Peyer's patch (tissue), 4 donors: ENCODE measurements around the gene CGNL1. TPM values are rescaled to one million over a fixed set of nuclear protein-coding genes. Genes with fewer than 3 reads are reported as not detected.

Experiments used
- DNase-seq, 3 donors: peaks; one replicate each; pipeline ENCODE4 v3.0.0-alpha.2; 2017 to 2019
- H3K27ac ChIP-seq, 4 donors: fragments of 200-600 bp; sonication (generic); one replicate each; pipeline ENCODE4 v1.5.1; 2016 to 2019
- H3K27me3 ChIP-seq, 2 donors: fragments of 200-600 bp; sonication (generic); one replicate each; pipeline ENCODE4 v1.5.1; 2019
- H3K36me3 ChIP-seq, 3 donors: fragments of 200-600 bp; sonication (generic); one replicate each; pipeline ENCODE4 v1.5.1; 2016 to 2019
- H3K4me1 ChIP-seq, 4 donors: fragments of 200-600 bp; sonication (generic); one replicate each; pipeline ENCODE4 v1.5.1; 2016 to 2019
- H3K4me3 ChIP-seq, 4 donors: fragments of 200-600 bp; sonication (generic); 1 replicate in 3 of 4; 2 replicates in 1 of 4; pipeline ENCODE4 v1.5.1; 2016 to 2019; ENCODE audit warnings: mild to moderate bottlenecking in 1 of 4
- H3K9me3 ChIP-seq, 4 donors: fragments of 200-600 bp; sonication (generic); one replicate each; pipeline ENCODE4 v1.5.1; 2016 to 2019; ENCODE audit warnings: mild to moderate bottlenecking in 1 of 4
- POLR2A ChIP-seq, 2 donors: fragments of 450-650 bp; IDR thresholded peaks; one replicate each; pipeline ENCODE4 v1.5.1; 2017; ENCODE audit warnings: antibody characterized with exemption in 2 of 2, mild to moderate bottlenecking in 2 of 2, moderate library complexity in 2 of 2
- total RNA-seq, 4 donors: library from RNA; depleted of rRNA; stranded (reverse); fragments of >200 nt; gene quantifications; one replicate each; pipeline ENCODE4 v1.1.0, GENCODE V29; 2016
- TF ChIP-seq, protein P1 (sequence below), 6 experiments: fragments of 450-650 bp in 4 of 6; fragments of 200-600 bp in 2 of 6; sonication (generic) in 1 of 6; IDR thresholded peaks; one replicate each; pipeline ENCODE4 v1.5.1; 2017 to 2019; ENCODE audit warnings: antibody characterized with exemption in 6 of 6, mild to moderate bottlenecking in 3 of 6, moderate library complexity in 1 of 6

The CGNL1 gene
- total RNA-seq, 4 donors from 2014 or later: 1.2 to 9.9 (median 2.1) TPM

DNA sequence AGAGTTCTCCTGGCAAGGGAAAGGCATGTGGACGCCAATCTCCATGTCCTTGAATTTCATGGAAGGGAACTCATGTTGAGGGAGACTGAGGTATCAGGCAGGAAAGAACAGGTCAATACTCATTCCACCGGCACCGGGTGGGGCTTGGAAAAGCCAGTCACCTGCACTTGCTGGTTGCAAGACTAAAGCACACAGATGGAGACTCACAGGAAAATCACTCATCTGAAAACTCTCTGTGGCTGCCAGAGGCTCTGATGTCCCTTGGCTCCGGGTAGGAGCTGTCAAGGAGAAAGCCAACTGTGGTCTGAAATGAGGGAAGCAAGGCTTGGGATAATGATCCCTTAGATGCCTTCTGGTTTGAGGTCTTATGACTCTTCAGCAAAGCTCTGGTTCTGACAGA lies 8.7 kb upstream of the CGNL1 start:
- DNase-seq: no peak
- Histone ChIP-seq H3K9me3 (no peaks in the 10 kb centered on the region), H3K27ac (no peak overlapping the region), H3K4me3 (no peak overlapping the region), H3K36me3 (no peaks in the 10 kb centered on the region), H3K4me1 (no peaks in the 10 kb centered on the region), H3K27me3 (no peaks in the 10 kb centered on the region)
- TF ChIP-seq, protein P1, sequence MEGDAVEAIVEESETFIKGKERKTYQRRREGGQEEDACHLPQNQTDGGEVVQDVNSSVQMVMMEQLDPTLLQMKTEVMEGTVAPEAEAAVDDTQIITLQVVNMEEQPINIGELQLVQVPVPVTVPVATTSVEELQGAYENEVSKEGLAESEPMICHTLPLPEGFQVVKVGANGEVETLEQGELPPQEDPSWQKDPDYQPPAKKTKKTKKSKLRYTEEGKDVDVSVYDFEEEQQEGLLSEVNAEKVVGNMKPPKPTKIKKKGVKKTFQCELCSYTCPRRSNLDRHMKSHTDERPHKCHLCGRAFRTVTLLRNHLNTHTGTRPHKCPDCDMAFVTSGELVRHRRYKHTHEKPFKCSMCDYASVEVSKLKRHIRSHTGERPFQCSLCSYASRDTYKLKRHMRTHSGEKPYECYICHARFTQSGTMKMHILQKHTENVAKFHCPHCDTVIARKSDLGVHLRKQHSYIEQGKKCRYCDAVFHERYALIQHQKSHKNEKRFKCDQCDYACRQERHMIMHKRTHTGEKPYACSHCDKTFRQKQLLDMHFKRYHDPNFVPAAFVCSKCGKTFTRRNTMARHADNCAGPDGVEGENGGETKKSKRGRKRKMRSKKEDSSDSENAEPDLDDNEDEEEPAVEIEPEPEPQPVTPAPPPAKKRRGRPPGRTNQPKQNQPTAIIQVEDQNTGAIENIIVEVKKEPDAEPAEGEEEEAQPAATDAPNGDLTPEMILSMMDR (IDR thresholded peaks at IDR 0.05): no peak
- no peak for TF ChIP-seq POLR2A (IDR thresholded peaks at IDR 0.05)

DNA sequence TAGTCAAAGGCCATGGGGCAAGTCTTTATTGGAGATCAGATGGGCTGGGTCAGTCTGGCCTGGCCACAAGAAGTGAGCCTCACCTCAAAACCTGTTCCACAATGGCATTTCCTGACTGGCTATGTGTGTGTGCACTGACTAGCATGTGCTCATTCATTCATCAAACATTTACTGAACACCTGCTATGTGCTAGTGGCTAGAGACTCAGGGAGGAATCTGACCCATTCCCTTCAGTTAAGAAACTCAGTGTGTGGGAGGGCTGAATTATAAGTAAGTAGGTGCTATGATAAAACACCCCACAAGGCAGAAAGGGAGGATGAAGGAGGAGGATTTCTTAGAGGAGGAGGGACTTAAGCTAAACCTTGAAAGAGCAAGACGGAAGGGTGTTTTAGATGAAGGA lies 5.4 kb upstream of the CGNL1 start:
- DNase-seq: no peak
- TF ChIP-seq, protein P1 (IDR thresholded peaks at IDR 0.05): no peak
- H3K4me3 ChIP-seq: no peak overlapping the region
- H3K9me3 ChIP-seq: no peaks in the 10 kb centered on the region
- no peaks in the 10 kb centered on the region for H3K4me1 ChIP-seq
- H3K27ac ChIP-seq: no peak overlapping the region
- H3K36me3 ChIP-seq: no peaks in the 10 kb centered on the region
- H3K27me3 ChIP-seq: no peaks in the 10 kb centered on the region

DNA sequence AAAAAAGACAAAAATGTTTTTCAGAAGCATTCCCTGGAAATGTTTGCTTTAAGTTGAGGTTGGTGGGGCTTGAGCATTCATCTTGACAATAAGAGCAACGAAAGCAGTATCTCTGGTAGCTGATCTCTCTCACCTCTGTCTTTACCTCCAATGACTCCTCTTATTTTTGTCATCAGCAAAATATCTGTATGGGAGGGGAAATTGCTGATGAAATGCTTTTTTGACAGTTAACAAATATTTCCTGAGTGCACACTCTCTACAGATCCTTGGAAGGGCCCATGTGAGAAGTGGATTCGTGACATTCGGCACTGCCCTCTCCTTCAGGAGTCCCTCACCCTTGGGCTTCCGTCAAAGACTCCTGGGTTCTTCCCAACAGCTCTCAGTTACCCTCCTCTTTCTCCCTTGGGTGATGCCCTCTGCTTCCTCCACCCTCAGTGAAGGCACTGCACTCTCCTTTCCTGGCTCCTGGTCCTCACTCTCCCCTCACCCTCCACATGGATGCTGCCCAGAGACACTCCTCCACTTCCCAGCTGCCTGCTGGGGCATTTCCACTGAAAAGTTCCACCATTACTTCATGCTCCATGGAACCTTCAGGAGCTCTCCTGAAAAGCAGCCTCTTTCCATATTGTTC lies 2.9 kb upstream of the CGNL1 start:
- Histone ChIP-seq H3K9me3 (no peaks in the 10 kb centered on the region), H3K27ac (no peak overlapping the region), H3K27me3 (no peaks in the 10 kb centered on the region), H3K4me1 (peaks cover 0 to 9% (median 5%) of the 10 kb centered on the region in 4 donors), H3K4me3 (no peak overlapping the region), H3K36me3 (no peaks in the 10 kb centered on the region)
- no peak for TF ChIP-seq POLR2A (IDR thresholded peaks at IDR 0.05)
- TF ChIP-seq, protein P1 (IDR thresholded peaks at IDR 0.05): no peak
- no peak for DNase-seq

DNA sequence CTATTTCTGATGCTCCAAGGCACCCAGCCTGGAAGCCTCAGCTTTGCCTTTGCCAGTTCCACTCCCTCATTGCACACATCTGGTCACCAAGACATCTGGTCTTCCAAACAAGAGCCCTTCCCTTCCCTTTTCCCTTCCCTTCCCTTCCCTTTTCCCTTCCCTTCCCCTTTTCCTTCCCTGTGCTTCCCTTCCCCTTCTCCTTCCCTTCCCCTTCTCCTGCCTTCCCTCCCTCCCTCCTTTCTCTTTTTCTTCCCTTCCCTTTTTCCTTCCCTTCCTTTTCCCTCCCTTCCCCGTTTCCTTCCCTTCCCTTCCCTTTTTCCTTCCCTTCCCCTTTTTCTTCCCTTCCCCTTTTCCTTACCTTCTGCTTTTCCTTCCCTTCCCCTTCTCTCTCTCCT lies 2.4 kb upstream of the CGNL1 start:
- TF ChIP-seq, protein P1 (IDR thresholded peaks at IDR 0.05): no peak
- no peak for TF ChIP-seq POLR2A (IDR thresholded peaks at IDR 0.05)

DNA sequence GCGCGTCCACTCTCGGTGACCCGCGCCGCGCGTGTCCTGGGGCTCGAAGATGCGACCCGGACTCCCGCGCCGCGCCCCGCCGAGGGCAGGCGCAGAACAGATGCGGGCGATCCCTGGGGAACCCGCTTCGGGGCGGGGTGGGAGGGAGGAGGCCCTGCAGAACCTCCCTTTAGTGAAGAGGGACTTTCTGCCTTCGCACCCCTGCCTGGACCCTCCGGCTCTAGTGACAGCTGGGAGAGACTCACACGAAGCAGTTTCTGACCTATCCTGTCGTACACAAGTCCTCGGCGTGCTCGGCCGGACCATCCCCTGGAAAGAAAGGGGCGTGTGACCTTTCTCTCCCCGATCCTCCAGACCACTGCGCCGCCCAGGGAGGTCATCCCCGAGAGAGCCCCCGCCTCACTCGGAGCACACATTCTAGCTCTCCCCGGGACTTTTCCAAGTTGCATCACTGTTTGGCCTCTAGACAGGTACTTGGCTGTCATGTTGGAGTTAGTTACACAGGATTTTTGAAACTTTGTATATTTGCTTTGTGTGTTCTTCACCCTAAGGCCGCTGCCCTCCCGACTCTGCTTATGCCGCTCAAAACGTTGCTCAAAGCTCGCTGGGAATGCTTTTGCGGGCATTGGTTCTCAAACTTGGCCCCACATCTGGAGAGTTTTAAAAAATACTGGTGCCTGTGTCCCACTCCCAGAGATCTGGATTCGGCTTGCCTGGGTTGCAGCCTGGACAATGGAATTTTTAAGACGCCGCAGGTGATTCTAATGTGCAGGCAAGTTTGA lies 582 bp downstream of the CGNL1 start:
- no peak for DNase-seq
- peak overlapping the region; percentile 40 to 74 (median 61) for H3K4me3 ChIP-seq

More for the DNA sequence above, 2.4 kb upstream of the CGNL1 start:
- Histone ChIP-seq H3K27me3 (no peaks in the 10 kb centered on the region), H3K36me3 (no peaks in the 10 kb centered on the region), H3K27ac (no peak overlapping the region), H3K4me3 (no peak overlapping the region), H3K4me1 (peaks cover 0 to 9% (median 5%) of the 10 kb centered on the region in 4 donors), H3K9me3 (no peaks in the 10 kb centered on the region)
- DNase-seq: no peak

More for the DNA sequence above, 582 bp downstream of the CGNL1 start:
- TF ChIP-seq, protein P1 (IDR thresholded peaks at IDR 0.05): no peak
- TF ChIP-seq POLR2A (IDR thresholded peaks at IDR 0.05): no peak
- peak overlapping the region in 1 of 4 donors; percentile 31 for H3K27ac ChIP-seq
- no peaks in the 10 kb centered on the region for H3K36me3 ChIP-seq
- H3K9me3 ChIP-seq: no peaks in the 10 kb centered on the region
- H3K27me3 ChIP-seq: no peaks in the 10 kb centered on the region
- H3K4me1 ChIP-seq: peaks cover 0 to 10% (median 5%) of the 10 kb centered on the region in 4 donors
